HG03521 (cell line): ENCODE data around the gene EFCAB6.

ENCODE experiments used
- ATAC-seq: cut with Tn5 transposase; IDR thresholded peaks from one replicate; pipeline ENCODE4 v1.9.1; 2021; ENCODE audit warnings: mild to moderate bottlenecking, moderate library complexity; ENCODE audit not compliant: unreplicated experiment

EFCAB6 gene

DNA sequence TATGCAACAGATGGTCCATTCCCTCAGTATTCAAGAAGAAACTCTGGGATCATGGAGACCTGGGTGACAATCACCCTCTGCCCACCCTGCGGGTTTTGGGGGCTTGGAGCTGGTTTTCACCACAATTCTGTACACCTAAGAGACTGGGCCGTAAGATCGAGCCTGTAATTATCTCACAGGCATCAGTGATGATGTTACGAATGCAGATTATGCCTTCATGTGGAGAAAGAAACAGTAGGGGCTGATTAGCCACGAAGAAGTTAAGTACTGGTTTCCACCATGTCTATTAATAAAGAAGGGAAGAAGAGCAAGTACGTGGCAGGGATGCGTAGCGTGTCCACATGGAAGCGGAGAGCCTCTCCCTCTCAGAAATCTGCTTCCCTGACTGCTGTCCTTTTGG is 5.3 kb upstream of the EFCAB6 start:
- no peak for ATAC-seq

DNA sequence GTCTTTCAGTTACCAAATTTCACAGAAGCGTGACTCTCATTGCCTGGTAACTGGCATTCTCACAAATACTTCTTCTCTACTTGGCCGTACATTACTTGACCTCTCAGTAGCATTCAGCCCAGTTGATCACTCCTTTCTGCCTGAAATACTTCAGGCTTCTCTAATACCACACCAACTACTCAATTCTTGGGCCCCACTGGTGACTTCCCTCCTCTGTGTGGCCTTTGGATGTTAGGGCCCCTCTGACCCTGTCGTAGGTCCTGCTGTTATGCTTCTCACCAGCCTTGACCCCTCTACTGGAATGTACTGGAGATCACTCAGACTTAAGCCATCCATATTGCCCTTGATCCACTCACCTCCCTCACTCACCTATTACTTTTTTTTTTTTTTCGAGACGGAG is 2.2 kb upstream of the EFCAB6 start:
- ATAC-seq, result no peak

DNA sequence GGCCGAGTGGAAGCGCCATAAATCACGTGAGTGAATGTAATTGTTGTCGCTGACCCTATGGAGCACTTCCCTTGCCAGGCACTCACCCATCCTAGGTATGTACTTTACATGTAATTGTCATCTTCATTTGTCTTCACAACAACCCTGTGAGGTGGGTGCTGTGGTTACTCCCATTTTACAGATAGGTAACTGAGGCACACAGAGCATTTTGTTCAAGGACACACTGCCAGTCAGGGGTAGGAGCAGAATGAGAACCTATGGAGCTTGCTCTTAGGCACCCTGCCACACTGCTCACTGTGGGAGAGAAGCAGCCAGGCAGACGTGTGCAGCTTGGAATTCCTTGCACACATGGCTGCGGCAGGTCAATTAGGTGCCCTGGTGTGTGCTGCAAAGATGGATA is 785 bp upstream of the EFCAB6 start:
- no peak for ATAC-seq

DNA sequence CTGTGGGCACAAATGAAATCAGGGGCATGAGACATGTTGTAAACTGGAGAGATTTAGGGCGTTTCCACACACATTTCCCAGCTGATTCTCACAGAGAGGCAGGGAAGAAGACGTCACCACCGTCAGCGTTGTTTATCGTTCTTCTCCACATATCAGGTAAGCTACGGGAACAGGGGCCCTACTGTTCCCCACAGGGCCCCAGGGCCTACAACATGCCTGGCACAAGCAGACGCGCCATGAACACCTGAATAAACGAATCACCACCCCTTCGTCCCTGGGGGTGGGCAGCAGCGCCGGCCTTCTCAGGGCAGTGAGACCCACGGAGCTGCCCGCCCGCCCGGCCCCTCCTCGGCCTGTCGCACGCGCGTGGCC is 342 bp downstream of the EFCAB6 start:
- no peak for ATAC-seq

DNA sequence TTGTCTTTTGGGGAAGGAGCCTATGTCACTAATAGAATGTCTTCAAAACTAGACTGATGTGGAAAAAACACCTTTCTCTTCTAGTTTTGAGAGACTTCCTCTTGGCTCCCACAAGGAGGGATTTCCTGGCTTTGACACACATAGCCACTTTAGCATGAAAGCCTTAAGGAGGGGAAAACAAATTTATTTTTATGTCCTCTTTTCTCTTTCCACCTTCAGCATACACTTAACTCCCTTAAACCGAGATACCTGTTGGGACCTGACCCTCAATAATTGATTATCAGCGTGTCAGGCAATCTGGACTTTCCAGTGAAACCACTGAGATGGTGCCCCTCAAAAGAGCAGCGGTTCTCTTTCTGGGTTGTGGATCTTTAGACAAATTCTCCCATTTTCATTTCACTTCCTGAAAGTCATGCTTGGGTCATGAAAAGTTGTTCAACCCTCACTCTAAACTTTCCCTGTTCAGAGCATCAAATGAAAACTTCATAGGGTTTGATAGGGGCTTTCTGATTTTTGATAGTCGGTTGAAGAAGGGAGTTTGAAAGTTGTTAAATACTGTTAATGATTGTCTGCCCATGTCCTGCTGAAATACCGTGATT is 9.1 kb downstream of the EFCAB6 start:
- no peak for ATAC-seq

DNA sequence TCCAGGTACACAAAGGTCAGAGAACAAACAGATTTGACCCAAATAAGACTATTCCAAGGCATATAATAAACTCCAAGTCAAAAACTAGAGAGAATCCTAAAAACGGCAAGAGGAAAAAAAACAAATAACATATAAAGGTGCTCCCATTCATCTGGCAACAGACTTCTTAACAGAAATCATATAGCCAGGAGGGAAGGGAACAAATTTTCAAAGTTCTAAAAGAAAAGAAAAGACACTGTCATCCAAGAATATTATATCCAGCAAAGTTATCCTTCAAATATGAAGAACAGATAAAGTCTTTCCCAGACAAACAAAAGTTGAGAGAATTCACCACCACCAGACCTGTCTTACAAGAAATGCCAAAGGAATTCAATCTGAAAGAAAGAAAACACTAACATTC is 11.1 kb downstream of the EFCAB6 start:
- no peak for ATAC-seq

DNA sequence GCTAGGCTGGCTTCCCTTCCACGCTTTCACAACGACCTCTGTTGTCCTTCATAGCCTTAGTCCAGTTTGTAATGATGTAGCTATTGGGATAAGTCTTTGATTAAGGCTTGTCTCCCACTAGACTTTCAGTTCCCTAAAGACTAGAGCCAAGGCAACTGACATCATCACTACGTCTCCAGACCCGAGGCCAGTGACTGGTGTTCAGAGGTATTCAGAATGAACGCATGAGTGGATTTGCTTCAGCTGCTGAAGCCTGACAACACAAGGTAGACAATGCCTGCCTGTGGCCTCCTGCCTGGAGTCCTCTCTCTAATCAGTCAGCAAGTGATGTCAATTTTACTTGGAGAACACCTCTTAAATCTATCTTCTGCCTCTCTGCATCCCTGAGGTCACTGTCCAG is 13.6 kb downstream of the EFCAB6 start:
- no peak for ATAC-seq

DNA sequence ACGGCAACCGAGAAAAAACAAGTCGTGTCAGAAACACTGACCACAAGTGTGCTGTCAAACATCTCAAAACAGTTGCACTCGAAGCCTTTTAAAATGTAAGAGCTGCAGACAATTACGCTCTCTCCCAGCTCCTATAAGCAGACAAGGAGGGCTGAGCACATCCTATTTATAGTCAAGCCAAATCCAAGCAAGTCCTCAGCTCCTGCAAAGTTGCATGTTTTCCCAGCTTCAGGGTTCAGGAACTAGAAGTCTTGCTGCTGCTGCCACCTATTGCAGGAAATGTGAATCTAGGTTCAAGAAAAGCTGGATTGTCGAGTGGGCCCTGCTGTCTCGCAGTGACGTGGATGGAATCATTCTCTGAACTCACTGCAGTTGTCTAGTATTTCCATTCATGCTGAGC is 15.5 kb downstream of the EFCAB6 start:
- ATAC-seq, result no peak

DNA sequence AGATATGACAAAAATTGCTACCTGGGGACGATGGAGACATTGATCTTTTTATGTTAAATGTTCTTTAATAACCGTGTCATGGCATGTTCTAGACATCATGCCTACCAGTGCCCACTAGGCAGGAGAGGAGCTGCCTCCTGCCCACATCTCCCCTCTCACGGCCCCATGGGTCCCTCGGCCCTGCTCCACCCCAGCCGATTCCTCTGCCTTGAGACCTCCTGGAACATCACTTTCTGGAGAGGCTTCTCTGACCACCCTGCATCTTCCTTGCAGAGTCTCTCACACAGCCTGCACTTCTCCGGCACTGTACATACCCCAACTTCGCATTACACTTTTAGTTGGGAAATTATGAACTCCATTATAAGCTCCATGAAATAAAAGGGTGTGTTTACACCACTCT is 16.8 kb downstream of the EFCAB6 start:
- ATAC-seq, result no peak

DNA sequence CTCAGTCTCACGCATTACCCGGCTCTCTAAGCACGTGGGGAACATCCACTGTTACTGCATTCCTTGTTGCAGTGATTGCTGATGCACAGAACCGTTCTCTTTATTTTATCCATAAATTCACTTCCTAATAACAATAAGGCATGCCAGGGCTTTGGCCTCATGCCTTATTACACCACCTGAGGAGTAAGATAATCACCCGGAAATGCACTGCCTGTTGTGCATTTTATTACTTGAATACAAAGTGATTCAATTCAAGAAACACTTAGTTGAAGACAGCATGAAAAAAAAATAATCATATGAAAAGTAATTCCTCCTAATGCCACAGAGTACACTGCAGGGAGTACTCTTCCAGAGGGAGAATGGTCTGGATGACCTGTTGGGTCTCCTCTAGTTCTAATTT is 19.2 kb downstream of the EFCAB6 start:
- ATAC-seq, result no peak

DNA sequence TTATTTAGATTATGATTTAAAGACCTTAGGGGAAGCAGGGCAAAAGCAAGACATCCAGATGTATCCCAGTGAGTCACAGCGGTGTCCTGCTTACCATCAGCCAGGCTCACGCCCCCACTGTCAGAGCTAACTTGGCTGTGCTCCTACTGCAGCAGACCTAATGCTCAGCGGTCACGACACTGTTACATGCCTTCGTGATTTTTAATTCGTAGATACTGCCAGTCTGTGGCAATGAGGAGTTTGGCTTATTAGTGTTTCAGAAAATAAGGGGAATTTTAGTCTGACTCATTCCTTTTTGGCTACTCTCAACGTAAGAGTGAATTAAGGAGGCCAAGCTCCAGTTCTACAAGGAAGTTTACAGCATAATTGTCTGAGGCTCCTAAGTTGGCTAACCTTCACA is 22.7 kb downstream of the EFCAB6 start:
- no peak for ATAC-seq

DNA sequence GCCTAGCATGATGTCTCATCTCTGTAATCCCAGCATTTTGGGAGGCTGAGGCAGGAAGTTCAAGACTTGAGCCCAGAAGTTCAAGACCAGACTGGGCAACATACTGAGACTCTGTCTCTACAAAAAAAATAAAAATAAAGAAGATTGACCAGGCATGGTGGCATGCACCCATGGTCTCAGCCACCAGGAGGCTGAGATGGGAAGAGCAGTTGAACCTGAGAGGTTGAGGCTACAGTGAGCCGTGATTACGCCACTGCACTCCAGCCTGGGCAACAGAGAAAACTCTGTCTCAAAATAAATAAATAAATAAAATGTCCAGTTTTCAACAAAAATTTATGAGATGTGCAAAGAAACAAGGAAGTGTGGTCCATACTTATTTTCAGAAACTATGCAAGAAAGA is 28.3 kb downstream of the EFCAB6 start:
- ATAC-seq, result no peak

DNA sequence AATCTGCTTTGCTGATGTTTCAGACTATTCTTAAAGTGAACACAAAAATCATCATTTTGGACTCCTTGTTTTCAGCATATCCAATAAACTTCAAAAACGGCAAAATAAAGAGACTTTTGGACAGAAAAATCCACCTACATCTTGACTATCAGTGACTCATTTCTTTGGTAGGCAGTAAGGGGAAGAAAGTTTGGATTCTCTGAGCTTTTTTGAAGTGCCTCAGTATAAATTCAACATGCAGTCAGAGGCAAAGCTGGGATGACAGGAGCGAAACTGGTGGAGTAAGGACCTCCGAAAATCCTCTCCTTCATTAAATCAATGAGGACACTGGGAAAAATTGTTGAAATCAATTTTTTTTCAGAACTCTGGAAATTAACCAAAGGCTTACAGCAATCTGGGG is 29.7 kb downstream of the EFCAB6 start:
- no peak for ATAC-seq

DNA sequence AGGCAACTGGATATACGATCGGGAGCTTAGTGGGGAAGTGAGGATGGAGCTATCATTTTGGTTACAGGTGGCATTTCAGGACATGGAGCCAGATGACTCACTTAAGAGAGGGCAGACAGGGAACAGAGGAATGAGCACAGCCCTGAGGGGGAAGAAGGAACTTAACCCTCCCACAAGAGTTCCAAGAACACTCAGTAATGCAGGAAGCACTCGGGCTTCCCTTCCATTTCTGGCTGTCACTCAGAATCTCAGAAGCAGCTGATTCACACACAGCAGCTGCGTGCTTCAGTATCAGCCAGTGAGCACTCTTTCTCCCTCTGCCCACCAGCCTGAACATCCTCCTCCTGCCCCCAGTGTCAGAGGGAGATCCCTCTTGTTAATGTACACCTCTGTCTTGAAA is 34.8 kb downstream of the EFCAB6 start:
- no peak for ATAC-seq

DNA sequence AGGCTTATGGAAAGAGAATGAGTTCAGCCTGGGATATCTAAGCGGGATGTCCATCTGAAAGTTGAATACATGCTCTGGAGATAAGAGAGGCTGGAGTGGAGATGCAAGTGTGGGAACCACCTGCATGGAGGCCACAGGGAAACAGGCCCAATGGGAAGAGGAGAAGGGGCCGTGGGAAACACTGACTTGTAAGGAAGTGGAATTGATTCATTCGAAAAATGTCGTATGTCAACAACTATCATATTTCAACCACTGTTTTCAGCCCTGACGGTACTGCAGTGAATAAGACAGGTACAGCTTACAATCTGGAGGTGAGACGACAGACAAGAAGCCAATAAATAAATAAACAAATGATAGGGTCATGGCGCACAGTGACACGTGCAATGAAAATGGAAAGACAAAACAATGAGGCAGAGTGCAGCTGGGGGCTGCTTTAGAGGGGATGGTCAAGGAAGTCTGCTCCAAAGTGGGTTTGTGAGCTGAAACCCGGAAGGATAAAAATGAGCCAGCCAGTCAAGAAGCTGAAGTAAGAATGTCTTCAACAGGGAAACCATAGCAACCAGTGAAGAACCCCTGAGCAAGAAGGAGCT is 35.9 kb downstream of the EFCAB6 start:
- ATAC-seq, result no peak

DNA sequence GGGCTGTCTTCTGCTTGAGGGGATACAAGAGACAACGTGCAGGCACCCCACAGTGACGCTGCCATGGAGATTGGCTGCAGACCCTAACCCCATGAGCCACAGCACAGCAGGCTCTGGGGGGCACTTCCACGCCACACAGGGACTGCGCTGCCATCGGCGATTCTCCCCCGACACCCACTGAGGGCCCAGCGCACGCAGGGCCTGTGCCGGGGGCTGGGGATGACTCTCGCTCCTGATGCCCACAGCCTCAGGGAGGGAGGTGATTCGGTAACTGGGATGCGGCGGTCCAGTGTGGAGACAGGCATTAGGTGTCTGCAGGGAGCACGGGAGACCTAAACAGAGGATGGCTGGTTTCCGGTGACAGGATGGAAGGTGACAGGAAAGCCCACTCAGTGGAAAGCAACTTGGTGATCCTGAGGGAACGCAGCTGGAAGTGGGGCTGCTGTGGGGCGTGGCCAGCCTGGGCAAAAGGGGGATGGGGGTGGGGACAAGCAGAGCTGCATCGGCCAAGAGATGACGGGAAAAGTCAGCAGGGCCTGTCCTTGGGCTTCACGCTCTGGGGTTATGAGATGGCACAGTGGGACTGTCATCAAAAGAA is 37.7 kb downstream of the EFCAB6 start:
- ATAC-seq, result no peak

DNA sequence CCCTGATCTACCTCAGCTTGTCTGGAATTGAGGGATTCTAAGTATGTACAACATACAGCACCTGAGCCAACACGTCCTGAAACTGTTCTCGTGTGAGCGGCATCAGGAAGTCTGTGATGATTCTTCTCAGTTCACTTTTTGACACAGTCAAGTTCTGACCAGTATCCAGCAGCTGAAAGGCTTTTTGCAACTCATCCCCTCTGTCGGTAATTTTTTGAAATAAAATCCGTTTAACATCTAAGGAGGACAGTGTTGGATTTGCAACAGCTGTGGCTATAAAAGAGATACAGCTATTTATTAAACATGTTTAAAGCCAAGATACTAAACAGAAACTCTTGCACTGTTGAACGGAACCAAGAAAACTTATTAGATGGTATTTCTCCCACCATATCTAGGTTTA is 39.3 kb downstream of the EFCAB6 start:
- ATAC-seq, result no peak

DNA sequence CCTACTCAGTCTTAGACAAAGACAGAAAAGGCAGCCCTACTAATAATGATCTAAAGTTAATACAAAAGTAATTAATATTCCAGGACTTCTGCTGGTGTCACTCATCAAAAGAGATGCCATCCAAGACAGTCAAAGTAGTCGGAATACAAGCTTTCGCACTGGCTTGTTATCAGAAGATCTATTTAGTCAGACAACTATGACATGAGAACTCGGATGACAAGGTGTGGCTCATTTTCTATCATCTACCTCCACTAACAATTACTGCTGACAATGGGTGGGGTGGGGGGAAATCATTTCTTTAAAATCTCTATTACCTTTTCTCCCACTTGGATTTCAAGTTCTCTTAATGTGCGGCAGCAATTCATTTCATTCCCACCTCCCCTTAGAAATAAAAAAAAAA is 56.7 kb downstream of the EFCAB6 start:
- ATAC-seq, result no peak

DNA sequence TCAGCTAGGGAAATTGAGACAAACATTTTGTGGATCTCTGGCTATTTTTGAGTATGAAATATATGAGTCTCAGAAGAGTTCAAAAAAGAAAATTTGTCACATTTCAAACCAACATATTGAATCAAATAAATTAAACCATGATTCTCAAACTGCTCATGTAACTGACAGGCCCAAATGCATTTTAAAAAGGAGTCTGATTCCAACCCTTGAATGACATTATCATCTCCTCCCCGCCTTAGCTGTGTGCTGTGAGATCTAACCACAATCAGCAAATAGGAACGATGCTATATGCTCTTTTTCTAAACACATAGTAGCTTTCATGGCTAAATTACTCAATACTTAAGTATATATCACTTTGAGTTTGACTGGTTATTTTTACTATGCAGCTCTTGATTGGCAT is 57.1 kb downstream of the EFCAB6 start:
- ATAC-seq, result no peak

DNA sequence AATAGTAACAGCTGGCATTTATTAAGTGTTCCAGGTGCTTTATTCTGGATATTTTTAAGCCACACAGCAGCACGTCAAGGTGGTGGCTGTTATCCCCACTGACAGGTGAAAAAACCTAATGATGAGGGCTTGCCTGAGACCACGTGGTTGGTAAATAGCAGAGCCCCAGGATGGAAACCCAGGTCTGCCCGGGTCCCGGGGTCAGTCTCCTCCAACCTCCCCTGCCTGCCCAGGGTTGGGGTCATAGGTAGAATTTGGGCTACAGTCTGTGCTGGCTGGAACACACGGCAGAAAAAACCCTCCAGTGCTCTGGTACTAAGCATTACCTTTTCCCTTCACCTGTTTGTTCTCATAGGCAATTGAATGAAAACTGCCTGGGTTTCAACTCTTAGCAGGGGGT is 57.9 kb downstream of the EFCAB6 start:
- no peak for ATAC-seq

DNA sequence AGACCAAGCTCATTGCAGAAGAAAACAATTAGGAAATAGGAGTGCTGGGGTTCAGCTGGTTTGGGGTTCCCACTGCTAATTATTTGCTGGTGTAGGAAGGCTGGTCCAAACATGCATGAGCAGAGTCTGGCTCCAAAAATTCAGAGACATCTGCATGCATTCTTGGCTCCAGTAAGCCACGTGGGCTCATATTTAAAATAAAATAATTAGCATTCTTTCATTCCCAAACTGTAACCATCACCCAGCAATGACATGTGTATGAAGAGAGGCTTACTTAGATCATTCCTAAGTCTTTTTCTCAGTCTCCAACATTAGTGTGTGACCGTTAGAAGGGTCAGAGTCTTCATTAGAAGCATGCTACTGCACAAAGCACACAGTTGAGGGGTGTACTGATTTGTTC is 58.4 kb downstream of the EFCAB6 start:
- no peak for ATAC-seq

DNA sequence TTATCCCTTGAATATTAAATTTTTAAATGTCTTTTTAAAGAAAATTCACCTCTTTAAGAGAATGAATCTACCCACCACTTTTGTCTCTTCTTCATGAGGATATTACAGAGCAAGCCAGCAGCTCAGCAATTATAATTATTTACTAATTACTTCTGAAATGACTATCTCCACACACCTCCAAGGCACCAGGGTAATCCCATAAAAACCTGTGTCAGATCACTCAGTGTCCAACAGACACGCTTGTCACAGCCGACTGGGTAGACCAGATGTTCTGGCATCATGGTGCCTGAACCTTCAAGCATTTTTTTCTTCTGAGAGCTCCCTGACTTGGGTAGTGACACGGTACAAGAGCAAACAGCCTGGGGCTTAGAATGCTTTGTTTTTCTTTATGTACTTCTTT is 61.4 kb downstream of the EFCAB6 start:
- no peak for ATAC-seq

DNA sequence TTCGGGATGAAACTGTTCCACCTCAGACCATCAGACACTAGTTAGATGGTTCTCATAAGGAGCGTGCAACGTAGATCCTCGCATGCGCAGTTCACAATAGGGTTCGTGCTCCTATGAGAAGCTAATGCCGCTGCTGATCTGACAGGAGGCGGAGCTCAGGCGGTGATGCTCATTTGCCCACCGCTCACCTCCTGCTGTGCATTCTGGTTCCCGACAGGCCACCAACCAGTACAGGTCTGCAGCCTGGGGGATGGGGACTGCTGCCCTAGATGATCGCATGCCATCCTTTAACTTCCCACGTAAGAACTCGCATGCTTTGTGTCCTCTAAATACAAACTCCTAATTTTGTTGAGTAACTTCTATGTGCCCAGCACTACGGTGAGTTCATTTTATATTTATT is 62.6 kb downstream of the EFCAB6 start:
- no peak for ATAC-seq
